SU-DHL-6 (cell line): ENCODE data around the gene TREX2.

Source experiments
- H2AFZ ChIP-seq: fragments of 200-600 bp; sonication (generic); 2 replicates; pipeline ENCODE4 v1.6.1; 2014; ENCODE audit warnings: low read depth, mild to moderate bottlenecking, moderate library complexity, mixed read lengths, antibody characterized with exemption, low read length; ENCODE audit not compliant: severe bottlenecking
- H3F3A ChIP-seq: fragments of 200-600 bp; shearing (Covaris generic); 2 replicates; pipeline ENCODE4 v1.6.0; 2016; ENCODE audit warnings: antibody characterized with exemption, mild to moderate bottlenecking; ENCODE audit not compliant: insufficient read depth
- H3K27ac ChIP-seq: fragments of 200-600 bp; sonication (generic); 2 replicates; pipeline ENCODE4 v1.5.1; 2016; ENCODE audit warnings: low read depth, mild to moderate bottlenecking, low read length, moderate library complexity, mixed read lengths
- H3K27me3 ChIP-seq: fragments of 200-600 bp; sonication (generic), shearing (Covaris generic); 2 replicates; pipeline ENCODE4 v1.6.0; 2014; ENCODE audit warnings: mild to moderate bottlenecking, low read length
- H3K36me3 ChIP-seq: fragments of 200-600 bp; sonication (generic); 2 replicates; pipeline ENCODE4 v1.6.1; 2014; ENCODE audit warnings: mild to moderate bottlenecking, low read length, mixed read lengths
- H3K4me2 ChIP-seq: fragments of 300-600, 200-600 bp; shearing (Covaris generic), sonication (generic); 2 replicates; pipeline ENCODE4 v1.6.0; 2014; ENCODE audit warnings: low read length, low read depth, mild to moderate bottlenecking; ENCODE audit not compliant: poor library complexity, severe bottlenecking
- H3K4me3 ChIP-seq: fragments of 200-600 bp; sonication (generic); 2 replicates; pipeline ENCODE4 v1.5.1; 2014; ENCODE audit warnings: antibody characterized with exemption, low read length, mild to moderate bottlenecking, mixed read lengths; ENCODE audit not compliant: insufficient read depth, poor library complexity, severe bottlenecking
- H3K79me2 ChIP-seq: fragments of 200-600 bp; sonication (generic); 2 replicates; pipeline ENCODE4 v1.6.1; 2014; ENCODE audit warnings: mild to moderate bottlenecking, low read length, moderate library complexity; ENCODE audit not compliant: insufficient read depth
- H3K9ac ChIP-seq: fragments of 200-600 bp; sonication (generic); 2 replicates; pipeline ENCODE4 v1.7.0; 2014; ENCODE audit warnings: mild to moderate bottlenecking, low read length
- H3K9me2 ChIP-seq: fragments of 200-600 bp; sonication (generic); replicated peaks from 2 replicates; pipeline ENCODE4 v1.6.1; 2014; ENCODE audit warnings: low read length; ENCODE audit not compliant: insufficient read depth
- H3K9me3 ChIP-seq: fragments of 200-600 bp; sonication (generic); 2 replicates; pipeline ENCODE4 v1.6.1; 2014; ENCODE audit warnings: low read length, mixed read lengths; ENCODE audit not compliant: insufficient read depth
- H4K20me1 ChIP-seq: fragments of 200-600 bp; sonication (generic); 2 replicates; pipeline ENCODE4 v1.6.1; 2014; ENCODE audit warnings: low read depth, mild to moderate bottlenecking, antibody characterized with exemption, low read length, moderate library complexity, mixed read lengths
- EZH2phosphoT487 ChIP-seq: fragments of 200-600 bp; sonication (generic), shearing (Covaris generic); conservative IDR thresholded peaks from 2 replicates; pipeline ENCODE4 v1.6.1; 2018; ENCODE audit warnings: mild to moderate bottlenecking, antibody characterized with exemption, low read length, moderate library complexity, mixed read lengths
- TF ChIP-seq, protein P1 (sequence below): fragments of 200-600 bp; sonication (generic); IDR thresholded peaks from one replicate; pipeline ENCODE4 v1.5.1; 2017; ENCODE audit warnings: antibody characterized with exemption, mild to moderate bottlenecking, low read length, moderate library complexity; ENCODE audit not compliant: insufficient read depth, poor library complexity, severe bottlenecking

TREX2 gene

GRCh38 chrX:153413731-153414130 lies 32.1 kb downstream of the TREX2 start:
- Histone ChIP-seq H3K4me2 (no peak overlapping the region), H3K9ac (no peak overlapping the region), H3K4me3 (no peak overlapping the region), H3F3A (no peaks in the 10 kb centered on the region), H3K79me2 (no peaks in the 10 kb centered on the region), H3K36me3 (no peaks in the 10 kb centered on the region), H3K27me3 (no peaks in the 10 kb centered on the region), H4K20me1 (no peaks in the 10 kb centered on the region), H3K9me2 (no peaks in the 10 kb centered on the region), H3K9me3 (no peaks in the 10 kb centered on the region), H2AFZ (no peak overlapping the region), H3K27ac (no peak overlapping the region)
- no peak for TF ChIP-seq EZH2phosphoT487

GRCh38 chrX:153412746-153413720 lies 32.8 kb downstream of the TREX2 start:
- Histone ChIP-seq H3K9ac (no peak overlapping the region), H3K36me3 (no peaks in the 10 kb centered on the region), H3F3A (no peaks in the 10 kb centered on the region), H3K79me2 (no peaks in the 10 kb centered on the region), H3K4me3 (no peak overlapping the region), H3K27me3 (no peaks in the 10 kb centered on the region), H3K9me3 (no peaks in the 10 kb centered on the region), H3K9me2 (no peaks in the 10 kb centered on the region), H2AFZ (no peak overlapping the region), H3K27ac (no peak overlapping the region), H4K20me1 (no peaks in the 10 kb centered on the region), H3K4me2 (no peak overlapping the region)
- no peak for TF ChIP-seq EZH2phosphoT487
- TF ChIP-seq, protein P1, sequence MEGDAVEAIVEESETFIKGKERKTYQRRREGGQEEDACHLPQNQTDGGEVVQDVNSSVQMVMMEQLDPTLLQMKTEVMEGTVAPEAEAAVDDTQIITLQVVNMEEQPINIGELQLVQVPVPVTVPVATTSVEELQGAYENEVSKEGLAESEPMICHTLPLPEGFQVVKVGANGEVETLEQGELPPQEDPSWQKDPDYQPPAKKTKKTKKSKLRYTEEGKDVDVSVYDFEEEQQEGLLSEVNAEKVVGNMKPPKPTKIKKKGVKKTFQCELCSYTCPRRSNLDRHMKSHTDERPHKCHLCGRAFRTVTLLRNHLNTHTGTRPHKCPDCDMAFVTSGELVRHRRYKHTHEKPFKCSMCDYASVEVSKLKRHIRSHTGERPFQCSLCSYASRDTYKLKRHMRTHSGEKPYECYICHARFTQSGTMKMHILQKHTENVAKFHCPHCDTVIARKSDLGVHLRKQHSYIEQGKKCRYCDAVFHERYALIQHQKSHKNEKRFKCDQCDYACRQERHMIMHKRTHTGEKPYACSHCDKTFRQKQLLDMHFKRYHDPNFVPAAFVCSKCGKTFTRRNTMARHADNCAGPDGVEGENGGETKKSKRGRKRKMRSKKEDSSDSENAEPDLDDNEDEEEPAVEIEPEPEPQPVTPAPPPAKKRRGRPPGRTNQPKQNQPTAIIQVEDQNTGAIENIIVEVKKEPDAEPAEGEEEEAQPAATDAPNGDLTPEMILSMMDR = no peak

- Histone ChIP-seq H2AFZ (no peak overlapping the region), H3K36me3 (no peaks in the 10 kb centered on the region), H3K9me3 (no peaks in the 10 kb centered on the region), H3K9ac (no peak overlapping the region), H3K27ac (no peak overlapping the region), H3K27me3 (no peaks in the 10 kb centered on the region), H3F3A (no peaks in the 10 kb centered on the region), H3K9me2 (no peaks in the 10 kb centered on the region), H3K79me2 (no peaks in the 10 kb centered on the region), H4K20me1 (no peaks in the 10 kb centered on the region), H3K4me2 (peak overlapping the region; percentile 35), H3K4me3 (no peak overlapping the region)
- TF ChIP-seq, protein P1 = no peak
- no peak for TF ChIP-seq EZH2phosphoT487
Observed at GRCh38 chrX:153411988-153412574, 33.8 kb downstream of the TREX2 start.
